Tibial nerve (tissue), 4 donors: ENCODE measurements around the gene SCN5A.

Source experiments
- CTCF ChIP-seq, 5 experiments: fragments of 200-600 bp in 3 of 5; fragments of 450-650 bp in 2 of 5; sonication (generic) in 3 of 5; IDR thresholded peaks; one replicate each; pipeline ENCODE4 v1.5.1; 2016 to 2019; ENCODE audit warnings: antibody characterized with exemption in 5 of 5, mild to moderate bottlenecking in 3 of 5, moderate library complexity in 2 of 5
- EP300 ChIP-seq, 2 donors: sonication (generic); formaldehyde crosslinking; IDR thresholded peaks; one replicate each; pipeline ENCODE4 v1.6.1; 2017; ENCODE audit warnings: antibody characterized with exemption in 2 of 2, mild to moderate bottlenecking in 1 of 2
- POLR2A ChIP-seq, 2 donors: fragments of 450-650 bp; IDR thresholded peaks; one replicate each; pipeline ENCODE4 v1.6.1; 2017; ENCODE audit warnings: antibody characterized with exemption in 2 of 2, mild to moderate bottlenecking in 2 of 2, moderate library complexity in 2 of 2

- no peak for TF ChIP-seq CTCF (IDR thresholded peaks at IDR 0.05)
- no peak for TF ChIP-seq EP300 (IDR thresholded peaks at IDR 0.05)
- TF ChIP-seq POLR2A (IDR thresholded peaks at IDR 0.05), result no peak
Measured at GRCh38 chr3:38541806-38542205, 107.7 kb downstream of the SCN5A start.
